Esophagus squamous epithelium (tissue), 4 donors: Measurements from ENCODE around the gene CAPN8.

ENCODE experiments used
- POLR2A ChIP-seq, 4 donors: fragments of 450-650 bp; IDR thresholded peaks; one replicate each; pipeline ENCODE4 v1.6.1; 2017; ENCODE audit warnings: antibody characterized with exemption in 4 of 4, mild to moderate bottlenecking in 4 of 4, moderate library complexity in 3 of 4
- TF ChIP-seq, protein P1 (sequence below), 6 experiments: fragments of 450-650 bp in 4 of 6; fragments of 200-600 bp in 2 of 6; sonication (generic) in 2 of 6; IDR thresholded peaks; one replicate each; pipeline ENCODE4 v1.5.1; 2016 to 2019; ENCODE audit warnings: antibody characterized with exemption in 6 of 6, mild to moderate bottlenecking in 4 of 6, moderate library complexity in 4 of 6

- TF ChIP-seq POLR2A (IDR thresholded peaks at IDR 0.05) = no peak
- TF ChIP-seq, protein P1, sequence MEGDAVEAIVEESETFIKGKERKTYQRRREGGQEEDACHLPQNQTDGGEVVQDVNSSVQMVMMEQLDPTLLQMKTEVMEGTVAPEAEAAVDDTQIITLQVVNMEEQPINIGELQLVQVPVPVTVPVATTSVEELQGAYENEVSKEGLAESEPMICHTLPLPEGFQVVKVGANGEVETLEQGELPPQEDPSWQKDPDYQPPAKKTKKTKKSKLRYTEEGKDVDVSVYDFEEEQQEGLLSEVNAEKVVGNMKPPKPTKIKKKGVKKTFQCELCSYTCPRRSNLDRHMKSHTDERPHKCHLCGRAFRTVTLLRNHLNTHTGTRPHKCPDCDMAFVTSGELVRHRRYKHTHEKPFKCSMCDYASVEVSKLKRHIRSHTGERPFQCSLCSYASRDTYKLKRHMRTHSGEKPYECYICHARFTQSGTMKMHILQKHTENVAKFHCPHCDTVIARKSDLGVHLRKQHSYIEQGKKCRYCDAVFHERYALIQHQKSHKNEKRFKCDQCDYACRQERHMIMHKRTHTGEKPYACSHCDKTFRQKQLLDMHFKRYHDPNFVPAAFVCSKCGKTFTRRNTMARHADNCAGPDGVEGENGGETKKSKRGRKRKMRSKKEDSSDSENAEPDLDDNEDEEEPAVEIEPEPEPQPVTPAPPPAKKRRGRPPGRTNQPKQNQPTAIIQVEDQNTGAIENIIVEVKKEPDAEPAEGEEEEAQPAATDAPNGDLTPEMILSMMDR (IDR thresholded peaks at IDR 0.05) = no peak
Observed at GRCh38 chr1:223653431-223653830, 12.1 kb downstream of the CAPN8 start.
